Endodermal cell (in vitro differentiated cells): ENCODE results near the gene CD40LG. TPM values are rescaled to one million over a fixed set of nuclear protein-coding genes. Genes with fewer than 3 reads are reported as not detected.

ENCODE experiments used
- DNase-seq: peaks from one replicate; pipeline ENCODE4 v3.0.0-alpha.2; 2017
- H3K27ac ChIP-seq: 2 replicates; pipeline ENCODE4 v1.5.1; 2013; ENCODE audit warnings: mild to moderate bottlenecking, low read depth, low read length, moderate library complexity
- H3K27me3 ChIP-seq: 2 replicates; pipeline ENCODE4 v1.6.1; 2013; ENCODE audit warnings: mild to moderate bottlenecking, low read length, moderate library complexity; ENCODE audit not compliant: insufficient read depth, control insufficient read depth, poor library complexity, severe bottlenecking
- H3K36me3 ChIP-seq: 2 replicates; pipeline ENCODE4 v1.7.0; 2013; ENCODE audit warnings: mild to moderate bottlenecking, low read length, moderate library complexity; ENCODE audit not compliant: control insufficient read depth, insufficient read depth
- H3K4me1 ChIP-seq: one replicate; pipeline ENCODE4 v1.7.0; 2013; ENCODE audit warnings: low read length; ENCODE audit not compliant: control insufficient read depth, insufficient read depth
- H3K4me3 ChIP-seq: 2 replicates; pipeline ENCODE4 v1.5.1; 2013; ENCODE audit warnings: mild to moderate bottlenecking, low read length, moderate library complexity
- H3K9ac ChIP-seq: 2 replicates; pipeline ENCODE4 v1.6.1; 2013; ENCODE audit warnings: mild to moderate bottlenecking, low read length, moderate library complexity; ENCODE audit not compliant: poor library complexity, severe bottlenecking; ENCODE audit errors: extremely low read depth
- H3K9me3 ChIP-seq: 2 replicates; pipeline ENCODE4 v1.6.1; 2013; ENCODE audit warnings: mild to moderate bottlenecking, low read length, moderate library complexity; ENCODE audit not compliant: control insufficient read depth
- H3K27ac Mint-ChIP-seq: 2 replicates; pipeline ENCODE4 v1.8.0; 2020; ENCODE audit warnings: mixed read lengths
- H3K27me3 Mint-ChIP-seq: 2 replicates; pipeline ENCODE4 v1.8.0; 2021; ENCODE audit warnings: mild to moderate bottlenecking, mixed read lengths; ENCODE audit not compliant: insufficient read depth
- H3K36me3 Mint-ChIP-seq: 2 replicates; pipeline ENCODE4 v1.8.0; 2020; ENCODE audit warnings: low read depth, mixed read lengths
- H3K4me1 Mint-ChIP-seq: 2 replicates; pipeline ENCODE4 v1.8.0; 2020; ENCODE audit warnings: mixed read lengths
- H3K4me3 Mint-ChIP-seq: 2 replicates; pipeline ENCODE4 v1.8.0; 2020; ENCODE audit warnings: mild to moderate bottlenecking, moderate library complexity, mixed read lengths
- H3K9me3 Mint-ChIP-seq: 2 replicates; pipeline ENCODE4 v1.8.0; 2020; ENCODE audit warnings: mild to moderate bottlenecking, mixed read lengths
- CTCF ChIP-seq: fragments of 200-600 bp; sonication (generic); conservative IDR thresholded peaks from 2 replicates; pipeline ENCODE4 v1.5.0; 2021; ENCODE audit warnings: antibody characterized with exemption, mild to moderate bottlenecking
- WGBS, 2 experiments: methylation state at CpG; one replicate each; pipeline versions ENCODE4 v1.1.5 to v1.1.7; 2013; ENCODE audit warnings: missing lambda C conversion rate in 2 of 2, mixed read lengths in 1 of 2; ENCODE audit not compliant: insufficient coverage in 1 of 2, insufficient read length in 1 of 2; 5-methylcytosine and 5-hydroxymethylcytosine counted together
- total RNA-seq, 2 donors: library from RNA; stranded (reverse); fragmentation: NEBNext Ultra II Directional in 1 of 2; extraction: Animal tissue kit (Norgen Biotek cat#: 25700) in 1 of 2; gene quantifications; 2 replicates in 1 of 2; 3 replicates in 1 of 2; pipeline ENCODE4 v1.2.1, GENCODE V29; 2021

The CD40LG gene
- total RNA-seq, 2 donors from 2014 or later: not detected

- no peak for DNase-seq
- Mint-ChIP-seq H3K27ac (no peak overlapping the region), H3K4me1 (no peaks in the 10 kb centered on the region), H3K4me3 (no peak overlapping the region), H3K27me3 (no peaks in the 10 kb centered on the region), H3K36me3 (no peaks in the 10 kb centered on the region), H3K9me3 (peaks cover 57% of the 10 kb centered on the region)
- no peak for TF ChIP-seq CTCF
- WGBS, 2 experiments: 100% methylated on average over 2 to 3 of the region's 3 CpGs
- no peaks in the 10 kb centered on the region for H3K27me3 ChIP-seq
- H3K27ac ChIP-seq: no peak overlapping the region
- no peaks in the 10 kb centered on the region for H3K9me3 ChIP-seq
- H3K36me3 ChIP-seq: no peaks in the 10 kb centered on the region
- no peak overlapping the region for H3K9ac ChIP-seq
- no peaks in the 10 kb centered on the region for H3K4me1 ChIP-seq
- H3K4me3 ChIP-seq: no peak overlapping the region
These were observed 2.9 kb downstream of the CD40LG start for GRCh38 chrX:136650811-136651210.

- H3K27ac ChIP-seq: no peak overlapping the region
- H3K9me3 ChIP-seq: no peaks in the 10 kb centered on the region
- H3K27me3 ChIP-seq: no peaks in the 10 kb centered on the region
- H3K4me1 ChIP-seq: no peaks in the 10 kb centered on the region
- H3K4me3 ChIP-seq: no peak overlapping the region
- H3K36me3 ChIP-seq: no peaks in the 10 kb centered on the region
- no peak for TF ChIP-seq CTCF
- 90 to 96% methylated on average over 2 to 6 of the region's 6 CpGs for WGBS, 2 experiments
- Mint-ChIP-seq H3K27me3 (no peaks in the 10 kb centered on the region), H3K27ac (no peak overlapping the region), H3K4me1 (no peaks in the 10 kb centered on the region), H3K36me3 (no peaks in the 10 kb centered on the region), H3K4me3 (no peak overlapping the region), H3K9me3 (peaks cover 48% of the 10 kb centered on the region)
- no peak for DNase-seq
- no peak overlapping the region for H3K9ac ChIP-seq
These were observed 5.1 kb downstream of the CD40LG start for GRCh38 chrX:136652822-136653723.

- Histone ChIP-seq H3K4me1 (no peaks in the 10 kb centered on the region), H3K4me3 (no peak overlapping the region), H3K9ac (no peak overlapping the region), H3K27ac (no peak overlapping the region), H3K36me3 (no peaks in the 10 kb centered on the region), H3K27me3 (no peaks in the 10 kb centered on the region), H3K9me3 (no peaks in the 10 kb centered on the region)
- 80 to 89% methylated on average over 2 to 4 of the region's 5 CpGs for WGBS, 2 experiments
- Mint-ChIP-seq H3K9me3 (peaks cover 48% of the 10 kb centered on the region), H3K27me3 (no peaks in the 10 kb centered on the region), H3K4me1 (no peaks in the 10 kb centered on the region), H3K36me3 (no peaks in the 10 kb centered on the region), H3K4me3 (no peak overlapping the region), H3K27ac (no peak overlapping the region)
- no peak for TF ChIP-seq CTCF
- DNase-seq: no peak
These were observed 8.5 kb downstream of the CD40LG start for GRCh38 chrX:136656361-136656964.
